ENCODE results near the gene CTSF.

The CTSF gene

GRCh38 chr11:66555416-66555815, 13.0 kb downstream of the CTSF start:
- no peaks in the 10 kb centered on the region for H3K9me3 ChIP-seq (ENCODE audit: insufficient read depth, low read length)
- no peak overlapping the region for H2AFZ ChIP-seq (ENCODE audit: low read depth, low read length, severe bottlenecking)
- no peaks in the 10 kb centered on the region for H3K27me3 ChIP-seq (ENCODE audit: low read length)
- H3K27ac ChIP-seq (ENCODE audit: low read depth, low read length), result no peak overlapping the region
- no peaks in the 10 kb centered on the region for H4K20me1 ChIP-seq (ENCODE audit: low read depth, low read length)
- no peak for TF ChIP-seq EZH2phosphoT487 (conservative IDR thresholded peaks at IDR 0.05; ENCODE audit: low read length)
- no peak for TF ChIP-seq CTCF (IDR thresholded peaks at IDR 0.05; ENCODE audit: insufficient read depth, low read length, poor library complexity, severe bottlenecking)
- H3K79me2 ChIP-seq (ENCODE audit: insufficient read depth, low read length), result no peaks in the 10 kb centered on the region
- H3F3A ChIP-seq (ENCODE audit: insufficient read depth), result no peaks in the 10 kb centered on the region
- no peak overlapping the region for H3K4me3 ChIP-seq (ENCODE audit: insufficient read depth, low read length, poor library complexity, severe bottlenecking)
- no peak overlapping the region for H3K4me2 ChIP-seq (ENCODE audit: low read depth, low read length, poor library complexity, severe bottlenecking)
- no peaks in the 10 kb centered on the region for H3K36me3 ChIP-seq (ENCODE audit: low read length)
- no peak overlapping the region for H3K9ac ChIP-seq (ENCODE audit: low read length)
- no peaks in the 10 kb centered on the region for H3K9me2 ChIP-seq (replicated peaks; ENCODE audit: insufficient read depth, low read length)

GRCh38 chr11:66554602-66555001, 13.8 kb downstream of the CTSF start:
- no peak for TF ChIP-seq CTCF (IDR thresholded peaks at IDR 0.05; ENCODE audit: insufficient read depth, low read length, poor library complexity, severe bottlenecking)
- no peak for TF ChIP-seq EZH2phosphoT487 (conservative IDR thresholded peaks at IDR 0.05; ENCODE audit: low read length)
- Histone ChIP-seq H3K4me3 (ENCODE audit: insufficient read depth, low read length, poor library complexity, severe bottlenecking) (no peak overlapping the region), H3K27ac (ENCODE audit: low read depth, low read length) (no peak overlapping the region), H3K9me2 (replicated peaks; ENCODE audit: insufficient read depth, low read length) (no peaks in the 10 kb centered on the region), H3K27me3 (ENCODE audit: low read length) (no peaks in the 10 kb centered on the region), H3K36me3 (ENCODE audit: low read length) (no peaks in the 10 kb centered on the region), H3F3A (ENCODE audit: insufficient read depth) (no peaks in the 10 kb centered on the region), H3K9ac (ENCODE audit: low read length) (no peak overlapping the region), H3K9me3 (ENCODE audit: insufficient read depth, low read length) (no peaks in the 10 kb centered on the region), H3K79me2 (ENCODE audit: insufficient read depth, low read length) (no peaks in the 10 kb centered on the region), H4K20me1 (ENCODE audit: low read depth, low read length) (no peaks in the 10 kb centered on the region), H2AFZ (ENCODE audit: low read depth, low read length, severe bottlenecking) (no peak overlapping the region), H3K4me2 (ENCODE audit: low read depth, low read length, poor library complexity, severe bottlenecking) (no peak overlapping the region)

DNA sequence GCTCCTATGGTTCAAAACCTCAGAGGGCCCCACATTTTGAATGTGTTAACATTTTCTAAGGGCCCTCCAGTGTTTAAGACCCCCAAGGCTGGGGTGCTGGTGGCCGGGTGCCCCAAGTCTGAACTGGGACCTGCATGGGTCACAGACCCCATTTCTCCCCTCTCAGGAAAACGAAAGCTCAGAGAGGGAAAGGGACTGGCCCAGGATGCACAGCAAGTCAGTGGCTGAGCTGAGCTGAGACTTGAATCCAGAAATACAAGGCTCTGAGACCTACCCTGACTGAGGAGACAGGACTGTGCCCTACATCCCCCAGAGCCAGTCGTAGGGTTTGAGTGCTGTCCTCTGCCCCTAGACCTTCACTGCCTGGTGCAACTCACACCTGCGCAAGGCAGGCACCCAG, 17.5 kb downstream of the CTSF start:
- H4K20me1 ChIP-seq (ENCODE audit: low read depth, low read length), result no peaks in the 10 kb centered on the region
- no peak overlapping the region for H2AFZ ChIP-seq (ENCODE audit: low read depth, low read length, severe bottlenecking)
- H3K36me3 ChIP-seq (ENCODE audit: low read length), result no peaks in the 10 kb centered on the region
- no peak overlapping the region for H3K4me3 ChIP-seq (ENCODE audit: insufficient read depth, low read length, poor library complexity, severe bottlenecking)
- H3K9me3 ChIP-seq (ENCODE audit: insufficient read depth, low read length), result no peaks in the 10 kb centered on the region
- H3K9ac ChIP-seq (ENCODE audit: low read length), result no peak overlapping the region
- H3F3A ChIP-seq (ENCODE audit: insufficient read depth), result no peaks in the 10 kb centered on the region
- H3K9me2 ChIP-seq (replicated peaks; ENCODE audit: insufficient read depth, low read length), result no peaks in the 10 kb centered on the region
- H3K27me3 ChIP-seq (ENCODE audit: low read length), result no peaks in the 10 kb centered on the region
- H3K27ac ChIP-seq (ENCODE audit: low read depth, low read length), result no peak overlapping the region
- no peak for TF ChIP-seq EZH2phosphoT487 (conservative IDR thresholded peaks at IDR 0.05; ENCODE audit: low read length)
- H3K79me2 ChIP-seq (ENCODE audit: insufficient read depth, low read length), result no peaks in the 10 kb centered on the region
- H3K4me2 ChIP-seq (ENCODE audit: low read depth, low read length, poor library complexity, severe bottlenecking), result no peak overlapping the region

DNA sequence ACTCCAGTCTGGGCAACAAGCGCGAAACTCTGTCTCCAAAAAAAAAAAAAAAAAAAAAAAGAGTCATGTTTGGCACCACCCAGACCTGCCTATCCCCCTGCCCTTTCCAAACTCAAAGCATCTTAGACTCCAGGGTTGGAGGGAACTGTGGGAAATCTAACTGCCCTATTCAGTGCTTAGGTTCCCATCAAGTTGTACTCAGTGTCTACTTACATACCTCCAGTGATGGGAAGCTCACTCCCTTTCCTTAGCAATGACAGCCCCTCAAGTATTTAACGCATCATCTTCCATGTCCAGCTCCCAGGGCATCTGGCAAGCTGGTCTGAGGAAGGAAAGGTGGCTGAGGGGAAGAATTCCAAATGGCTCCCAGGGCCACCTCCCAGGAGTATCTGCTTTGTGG, 18.7 kb downstream of the CTSF start:
- TF ChIP-seq EZH2phosphoT487 (conservative IDR thresholded peaks at IDR 0.05; ENCODE audit: low read length) (no peak), CTCF (IDR thresholded peaks at IDR 0.05; ENCODE audit: insufficient read depth, low read length, poor library complexity, severe bottlenecking) (no peak)

More for the DNA sequence above, 18.7 kb downstream of the CTSF start:
- Histone ChIP-seq H3K4me3 (ENCODE audit: insufficient read depth, low read length, poor library complexity, severe bottlenecking) (no peak overlapping the region), H3K27me3 (ENCODE audit: low read length) (no peaks in the 10 kb centered on the region), H3K9ac (ENCODE audit: low read length) (no peak overlapping the region), H3K27ac (ENCODE audit: low read depth, low read length) (no peak overlapping the region), H2AFZ (ENCODE audit: low read depth, low read length, severe bottlenecking) (no peak overlapping the region), H3K36me3 (ENCODE audit: low read length) (no peaks in the 10 kb centered on the region), H3F3A (ENCODE audit: insufficient read depth) (peaks cover 9% of the 10 kb centered on the region), H3K9me3 (ENCODE audit: insufficient read depth, low read length) (no peaks in the 10 kb centered on the region), H3K79me2 (ENCODE audit: insufficient read depth, low read length) (no peaks in the 10 kb centered on the region), H3K9me2 (replicated peaks; ENCODE audit: insufficient read depth, low read length) (no peaks in the 10 kb centered on the region), H3K4me2 (ENCODE audit: low read depth, low read length, poor library complexity, severe bottlenecking) (no peak overlapping the region), H4K20me1 (ENCODE audit: low read depth, low read length) (no peaks in the 10 kb centered on the region)
